SK-N-SH treated with all-trans-retinoic acid at 6 μM for 48 hours (cell line): ENCODE measurements around the gene PCAT6.

Source experiments
- ATAC-seq: fragments of 200-7000 bp; cut with Tn5 transposase; 3 replicates; pipeline ENCODE4 v1.9.1; 2020; ENCODE audit warnings: mild to moderate bottlenecking, moderate library complexity
- ARNTL ChIP-seq: fragments of 450-650 bp; formaldehyde crosslinking; IDR thresholded peaks from 2 replicates; pipeline ENCODE4 v1.5.0; 2020; ENCODE audit warnings: low read depth, mild to moderate bottlenecking, moderate library complexity, borderline replicate concordance
- CREB5 ChIP-seq: fragments of 250-450 bp; sonication (Bioruptor Pico); IDR thresholded peaks from 2 replicates; pipeline ENCODE4 v1.5.1; 2020; ENCODE audit warnings: low read depth, mild to moderate bottlenecking, moderate library complexity
- CSDC2 ChIP-seq: fragments of 250-450 bp; sonication (Bioruptor Pico); IDR thresholded peaks from 2 replicates; pipeline ENCODE4 v1.5.0; 2020; ENCODE audit warnings: mild to moderate bottlenecking, moderate library complexity
- CSRNP3 ChIP-seq: fragments of 250-450 bp; sonication (Bioruptor Pico); IDR thresholded peaks from 2 replicates; pipeline ENCODE4 v1.5.1; 2021; ENCODE audit warnings: mild to moderate bottlenecking, moderate library complexity
- ESRRG ChIP-seq: fragments of 250-450 bp; sonication (Bioruptor Pico); IDR thresholded peaks from 2 replicates; pipeline ENCODE4 v1.6.1; 2021; ENCODE audit warnings: mild to moderate bottlenecking
- GLIS3 ChIP-seq: fragments of 250-450 bp; sonication (Bioruptor Pico); IDR thresholded peaks from 2 replicates; pipeline ENCODE4 v1.5.0; 2020; ENCODE audit warnings: mild to moderate bottlenecking, moderate library complexity
- ISL1 ChIP-seq: fragments of 250-450 bp; sonication (Bioruptor Pico); IDR thresholded peaks from 2 replicates; pipeline ENCODE4 v2.1.2; 2022; ENCODE audit warnings: mild to moderate bottlenecking, moderate library complexity
- PATZ1 ChIP-seq: fragments of 250-450 bp; sonication (Bioruptor Pico); IDR thresholded peaks from 2 replicates; pipeline ENCODE4 v1.8.0; 2020; ENCODE audit warnings: mild to moderate bottlenecking, moderate library complexity, borderline replicate concordance
- POU6F1 ChIP-seq: fragments of 250-450 bp; sonication (Bioruptor Pico); IDR thresholded peaks from 2 replicates; pipeline ENCODE4 v1.8.0; 2021; ENCODE audit warnings: low read depth, mild to moderate bottlenecking, moderate library complexity, borderline replicate concordance
- PPARA ChIP-seq: fragments of 250-450 bp; sonication (Bioruptor Pico); IDR thresholded peaks from 2 replicates; pipeline ENCODE4 v1.5.0; 2020; ENCODE audit warnings: mild to moderate bottlenecking, borderline replicate concordance
- RARB ChIP-seq: fragments of 250-450 bp; sonication (Bioruptor Pico); IDR thresholded peaks from 2 replicates; pipeline ENCODE4 v1.8.0; 2021; ENCODE audit warnings: mild to moderate bottlenecking, moderate library complexity
- SNAI2 ChIP-seq: fragments of 250-450 bp; sonication (Bioruptor Pico); IDR thresholded peaks from 2 replicates; pipeline ENCODE4 v1.5.0; 2020; ENCODE audit warnings: mild to moderate bottlenecking, moderate library complexity
- TCF4 ChIP-seq: fragments of 250-450 bp; sonication (Bioruptor Pico); IDR thresholded peaks from 2 replicates; pipeline ENCODE4 v1.8.0; 2021; ENCODE audit warnings: mild to moderate bottlenecking, moderate library complexity, borderline replicate concordance
- TOX ChIP-seq: fragments of 250-450 bp; sonication (Bioruptor Pico); IDR thresholded peaks from 2 replicates; pipeline ENCODE4 v1.8.0; 2021; ENCODE audit warnings: mild to moderate bottlenecking, moderate library complexity, borderline replicate concordance
- ZC3H10 ChIP-seq: fragments of 250-450 bp; sonication (Bioruptor Pico); IDR thresholded peaks from 2 replicates; pipeline ENCODE4 v1.5.1; 2021; ENCODE audit warnings: mild to moderate bottlenecking, moderate library complexity
- ZFP3 ChIP-seq: fragments of 250-450 bp; sonication (Bioruptor Pico); IDR thresholded peaks from 2 replicates; pipeline ENCODE4 v1.5.0; 2020; ENCODE audit warnings: mild to moderate bottlenecking, moderate library complexity
- ZFP30 ChIP-seq: fragments of 450-650 bp; formaldehyde crosslinking; IDR thresholded peaks from 2 replicates; pipeline ENCODE4 v1.5.0; 2022; ENCODE audit warnings: mild to moderate bottlenecking, moderate library complexity
- ZNF565 ChIP-seq: fragments of 450-650 bp; formaldehyde crosslinking; conservative IDR thresholded peaks from 2 replicates; pipeline ENCODE4 v1.5.0; 2020; ENCODE audit warnings: low read depth, mild to moderate bottlenecking, moderate library complexity
- ZNF70 ChIP-seq: fragments of 450-650 bp; formaldehyde crosslinking; IDR thresholded peaks from 2 replicates; pipeline ENCODE4 v1.5.0; 2020; ENCODE audit warnings: mild to moderate bottlenecking, moderate library complexity
- ZNF8 ChIP-seq: fragments of 450-650 bp; formaldehyde crosslinking; IDR thresholded peaks from 2 replicates; pipeline ENCODE4 v1.5.0; 2020; ENCODE audit warnings: mild to moderate bottlenecking, moderate library complexity

Gene PCAT6

GRCh38 chr1:202852163-202852904 lies 41.6 kb downstream of the PCAT6 start:
- ATAC-seq, result peak; percentile 97
- TF ChIP-seq SNAI2 (CRISPR knock-in tag), result no peak
- no peak for TF ChIP-seq ZFP30 (CRISPR knock-in tag)
- TF ChIP-seq CSDC2 (CRISPR knock-in tag), result no peak
- TF ChIP-seq PPARA, result no peak
- no peak for TF ChIP-seq ARNTL (CRISPR knock-in tag)
- no peak for TF ChIP-seq RARB (CRISPR knock-in tag)
- no peak for TF ChIP-seq POU6F1 (CRISPR knock-in tag)
- TF ChIP-seq ISL1 (CRISPR knock-in tag), result no peak
- TF ChIP-seq TOX, result no peak
- no peak for TF ChIP-seq GLIS3 (CRISPR knock-in tag)
- no peak for TF ChIP-seq ZFP3 (CRISPR knock-in tag)
- TF ChIP-seq ZC3H10 (CRISPR knock-in tag), result no peak
- no peak for TF ChIP-seq TCF4 (CRISPR knock-in tag)
- TF ChIP-seq ESRRG (CRISPR knock-in tag), result no peak
- TF ChIP-seq ZNF70 (CRISPR knock-in tag), result no peak
- no peak for TF ChIP-seq ZNF565 (CRISPR knock-in tag)
- TF ChIP-seq ZNF8 (CRISPR knock-in tag), result no peak
- TF ChIP-seq, all 23 proteins: peak for 0

GRCh38 chr1:202854787-202855186 lies 44.0 kb downstream of the PCAT6 start:
- no peak for ATAC-seq
- TF ChIP-seq SNAI2 (CRISPR knock-in tag), result no peak
- no peak for TF ChIP-seq ZFP30 (CRISPR knock-in tag)
- TF ChIP-seq CSRNP3 (CRISPR knock-in tag), result no peak
- no peak for TF ChIP-seq ZNF70 (CRISPR knock-in tag)
- TF ChIP-seq ZC3H10 (CRISPR knock-in tag), result no peak
- TF ChIP-seq PPARA, result no peak
- TF ChIP-seq ARNTL (CRISPR knock-in tag), result no peak
- no peak for TF ChIP-seq CSDC2 (CRISPR knock-in tag)
- no peak for TF ChIP-seq ESRRG (CRISPR knock-in tag)

- TF ChIP-seq ZNF70 (CRISPR knock-in tag), result no peak
- TF ChIP-seq PPARA, result no peak
- TF ChIP-seq ISL1 (CRISPR knock-in tag), result no peak
- no peak for TF ChIP-seq CSRNP3 (CRISPR knock-in tag)
- TF ChIP-seq CREB5, result no peak
- TF ChIP-seq ZNF565 (CRISPR knock-in tag), result no peak
- TF ChIP-seq ESRRG (CRISPR knock-in tag), result no peak
- TF ChIP-seq RARB (CRISPR knock-in tag), result no peak
- TF ChIP-seq ZC3H10 (CRISPR knock-in tag), result no peak
- no peak for TF ChIP-seq CSDC2 (CRISPR knock-in tag)
- no peak for TF ChIP-seq ZFP30 (CRISPR knock-in tag)
- no peak for TF ChIP-seq TOX
- TF ChIP-seq POU6F1 (CRISPR knock-in tag), result no peak
- no peak for TF ChIP-seq PATZ1 (CRISPR knock-in tag)
- no peak for TF ChIP-seq SNAI2 (CRISPR knock-in tag)
- TF ChIP-seq ZNF8 (CRISPR knock-in tag), result no peak
- TF ChIP-seq ZFP3 (CRISPR knock-in tag), result no peak
- no peak for ATAC-seq
Measured at GRCh38 chr1:202856014-202856413, 45.3 kb downstream of the PCAT6 start.
